HK-2 (cell line): Measurements from ENCODE around the gene UBE2QL1.

ENCODE experiments used
- DNase-seq: peaks from one replicate; pipeline ENCODE4 v3.0.0-alpha.2; 2018; ENCODE audit not compliant: unreplicated experiment

Gene UBE2QL1

GRCh38 chr5:6535594-6535993 is 86.9 kb downstream of the UBE2QL1 start:
- no peak for DNase-seq

GRCh38 chr5:6539060-6539459 is 90.4 kb downstream of the UBE2QL1 start:
- DNase-seq, result no peak

- DNase-seq, result no peak
Measured at GRCh38 chr5:6540111-6540827, 91.6 kb downstream of the UBE2QL1 start.

- DNase-seq, result no peak
Measured at GRCh38 chr5:6541256-6542013, 92.8 kb downstream of the UBE2QL1 start.

GRCh38 chr5:6542421-6543345 is 94.0 kb downstream of the UBE2QL1 start:
- DNase-seq, result no peak

- no peak for DNase-seq
Measured at GRCh38 chr5:6543346-6543730, 94.7 kb downstream of the UBE2QL1 start.

- DNase-seq, result no peak
Measured at GRCh38 chr5:6543830-6544560, 95.3 kb downstream of the UBE2QL1 start.
